GM19463 (cell line): ENCODE data around the gene EPHA4.

Experiments used
- ATAC-seq: cut with Tn5 transposase; IDR thresholded peaks from one replicate; pipeline ENCODE4 v1.9.1; 2021; ENCODE audit warnings: mild to moderate bottlenecking, moderate library complexity; ENCODE audit not compliant: unreplicated experiment

Gene EPHA4

GRCh38 chr2:221571551-221572218, 419 bp downstream of the EPHA4 start:
- peak; percentile 1 for ATAC-seq

GRCh38 chr2:221571025-221571550, 1.0 kb downstream of the EPHA4 start:
- no peak for ATAC-seq

GRCh38 chr2:221570321-221570935, 1.7 kb downstream of the EPHA4 start:
- no peak for ATAC-seq

DNA sequence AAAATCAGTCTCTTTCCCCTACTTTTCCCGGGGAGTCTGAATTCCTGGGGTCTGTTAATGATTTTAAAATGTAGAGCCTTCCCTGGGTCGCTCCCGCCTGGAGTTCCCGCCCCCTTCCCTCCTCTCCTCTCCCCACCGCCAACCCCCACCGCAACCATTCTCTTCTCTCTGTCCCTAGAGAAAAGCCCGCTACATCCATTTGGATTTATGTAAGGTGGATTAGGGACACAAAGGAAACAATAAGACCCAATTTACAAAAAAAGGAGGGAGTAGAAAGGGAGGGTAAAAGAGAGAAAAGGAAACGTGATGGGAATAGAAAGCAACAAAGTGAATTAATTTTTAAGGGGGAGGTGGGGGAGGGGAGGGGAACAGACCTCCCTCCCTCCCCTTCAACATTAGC, 2.2 kb downstream of the EPHA4 start:
- ATAC-seq, result no peak

DNA sequence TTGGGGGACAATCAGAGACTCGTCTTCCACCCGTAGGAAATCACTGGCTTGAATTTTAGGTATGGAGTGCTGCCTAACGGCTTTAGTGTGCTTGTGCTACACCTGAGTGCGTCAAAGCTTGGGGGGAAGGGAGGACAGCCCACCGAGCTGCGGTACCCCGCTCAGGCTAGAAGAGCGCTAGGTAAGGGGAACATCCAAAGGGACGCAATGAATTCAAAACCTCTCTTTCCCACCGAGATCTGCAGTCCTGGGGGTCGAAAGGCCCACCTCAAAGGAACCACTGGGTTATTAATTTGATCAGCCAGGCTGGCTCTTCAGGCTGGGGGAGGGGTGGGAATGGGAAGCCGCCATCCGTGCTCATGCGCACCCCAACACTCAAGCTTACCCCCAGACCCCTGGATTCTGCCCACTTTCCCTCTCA, 2.7 kb downstream of the EPHA4 start:
- no peak for ATAC-seq

GRCh38 chr2:221568299-221568698, 3.8 kb downstream of the EPHA4 start:
- ATAC-seq, result no peak

DNA sequence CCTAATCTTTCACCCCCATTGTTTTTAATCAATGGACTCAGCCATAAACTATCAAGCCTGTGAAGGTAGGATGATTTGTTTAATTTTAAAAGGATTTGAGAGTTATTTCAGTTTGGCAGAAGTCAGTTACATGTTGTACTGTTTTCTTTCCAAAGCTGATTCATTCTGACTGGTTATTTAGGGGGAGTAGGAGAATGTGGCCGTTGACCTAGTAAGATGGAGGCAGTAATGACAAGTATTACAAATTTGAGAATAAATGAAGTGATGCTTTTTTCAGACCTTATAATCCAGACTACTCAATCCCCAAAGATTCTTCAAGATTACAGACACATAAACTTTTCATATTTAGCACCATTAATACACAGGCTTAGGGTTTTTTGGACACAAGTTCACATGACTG, 4.3 kb downstream of the EPHA4 start:
- ATAC-seq, result no peak

DNA sequence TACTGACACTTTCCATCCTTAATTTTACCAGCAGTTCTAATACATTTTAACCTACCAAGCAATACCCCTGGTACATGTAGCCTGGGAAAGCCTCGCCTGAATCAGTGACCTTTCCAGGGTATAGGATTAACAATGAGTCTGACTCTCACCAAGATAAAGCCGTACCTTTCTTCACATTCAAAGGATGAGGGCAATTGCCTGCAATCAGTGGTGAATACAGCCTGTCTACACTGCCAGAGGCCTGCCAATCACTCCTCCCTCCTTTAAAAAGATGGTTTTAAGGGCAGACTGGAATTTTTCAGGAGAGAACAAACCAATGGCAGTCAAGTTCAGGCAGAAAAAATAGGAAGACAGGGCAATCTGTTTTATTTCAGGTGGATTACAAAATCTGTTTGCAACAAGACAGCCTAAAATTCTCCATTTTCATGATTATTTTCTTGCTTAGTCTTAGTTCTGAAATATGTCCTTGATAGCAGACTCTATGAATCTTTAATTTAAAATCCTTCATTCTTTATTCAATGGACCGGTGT, 4.8 kb downstream of the EPHA4 start:
- ATAC-seq, result no peak

DNA sequence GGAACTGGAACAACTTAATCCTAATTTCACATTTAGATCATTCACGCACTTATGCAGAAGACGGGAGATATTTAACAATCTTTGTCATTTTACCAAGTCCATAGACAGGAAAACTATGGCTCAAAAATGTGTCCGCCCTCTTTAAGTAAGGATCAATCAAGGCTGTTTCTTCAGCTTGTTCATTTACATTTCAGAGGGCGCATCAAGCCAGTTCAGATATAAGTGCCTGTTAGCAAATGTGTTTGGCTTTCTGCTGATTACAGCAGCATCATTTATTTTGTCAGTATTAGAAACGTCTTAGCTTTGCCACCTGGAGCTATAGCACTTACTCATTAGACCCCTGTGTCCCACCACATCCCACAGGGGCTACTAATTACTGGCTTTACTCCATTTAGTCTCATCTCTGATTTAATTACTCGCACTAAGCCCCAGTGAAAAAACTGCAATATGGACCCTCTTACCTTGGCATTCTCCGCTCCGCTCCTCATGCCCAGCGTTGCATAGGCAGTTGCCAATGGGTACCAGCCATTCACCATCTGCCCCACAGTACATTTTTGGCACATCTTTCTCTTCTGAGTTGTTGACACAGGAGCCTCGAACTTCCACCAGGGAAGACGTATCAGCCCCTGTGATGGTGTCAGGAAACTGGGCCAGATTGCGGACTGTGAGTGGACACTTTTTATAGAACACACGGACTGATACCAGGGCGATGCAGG, 8.7 kb downstream of the EPHA4 start:
- no peak for ATAC-seq

DNA sequence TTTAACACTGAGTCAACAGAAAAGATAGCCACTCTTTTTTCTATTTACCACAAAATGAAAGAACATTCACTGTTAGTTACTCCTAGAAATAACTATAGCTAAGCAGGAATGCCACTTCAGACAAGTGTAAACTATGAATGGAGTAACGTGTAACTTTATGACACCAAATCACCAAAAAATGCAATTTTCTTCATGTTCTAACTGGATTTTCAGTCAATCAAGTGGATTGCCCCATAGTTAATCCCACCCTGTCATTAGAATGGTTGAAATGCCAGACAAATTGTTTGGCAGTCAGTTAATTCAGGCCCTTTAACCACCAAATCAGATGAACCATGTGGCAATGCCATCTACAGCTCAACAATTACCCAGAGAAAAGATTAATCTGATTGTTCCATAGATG, 9.9 kb downstream of the EPHA4 start:
- ATAC-seq, result no peak

GRCh38 chr2:221561770-221562169, 10.3 kb downstream of the EPHA4 start:
- ATAC-seq, result no peak

DNA sequence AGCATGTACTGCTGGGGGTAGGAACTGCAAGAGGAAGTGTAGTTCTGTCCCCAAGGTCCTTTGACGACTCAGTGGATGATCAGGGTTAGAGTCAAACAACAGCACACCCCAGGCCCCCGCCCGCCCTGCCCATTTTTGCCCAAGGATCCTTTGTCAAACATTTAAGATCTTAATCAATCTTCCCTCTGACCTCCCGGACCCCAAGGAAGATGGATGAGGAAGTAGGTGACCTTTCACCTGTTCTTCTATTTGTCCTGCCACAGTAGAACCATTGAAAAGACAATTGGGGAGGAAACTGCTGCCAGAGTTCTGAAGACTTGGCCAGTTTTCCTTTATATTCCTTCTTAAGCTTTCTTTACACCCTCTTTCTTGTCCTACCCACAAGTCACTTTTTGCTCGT, 12.1 kb downstream of the EPHA4 start:
- no peak for ATAC-seq

DNA sequence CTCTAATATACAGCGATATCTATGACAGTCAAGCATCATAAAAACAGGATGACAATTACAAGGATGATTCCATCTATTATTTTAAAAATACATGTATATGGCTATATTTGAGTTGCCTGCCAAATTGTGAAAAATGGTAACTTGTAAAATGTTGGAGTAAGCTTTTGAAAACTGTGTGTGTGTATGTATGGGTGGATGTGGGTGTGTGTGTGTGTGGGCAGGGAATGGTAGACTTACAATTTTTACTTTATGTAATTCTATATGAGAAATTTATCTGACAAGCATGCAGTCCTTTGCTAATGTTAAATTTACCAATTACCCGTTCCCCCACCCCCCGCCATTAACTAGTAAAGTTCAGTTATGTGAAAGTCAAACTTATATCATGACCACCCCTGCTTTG, 14.0 kb downstream of the EPHA4 start:
- ATAC-seq, result no peak

- peak; percentile 27 for ATAC-seq
These were observed 16.6 kb downstream of the EPHA4 start for GRCh38 chr2:221555494-221555846.

DNA sequence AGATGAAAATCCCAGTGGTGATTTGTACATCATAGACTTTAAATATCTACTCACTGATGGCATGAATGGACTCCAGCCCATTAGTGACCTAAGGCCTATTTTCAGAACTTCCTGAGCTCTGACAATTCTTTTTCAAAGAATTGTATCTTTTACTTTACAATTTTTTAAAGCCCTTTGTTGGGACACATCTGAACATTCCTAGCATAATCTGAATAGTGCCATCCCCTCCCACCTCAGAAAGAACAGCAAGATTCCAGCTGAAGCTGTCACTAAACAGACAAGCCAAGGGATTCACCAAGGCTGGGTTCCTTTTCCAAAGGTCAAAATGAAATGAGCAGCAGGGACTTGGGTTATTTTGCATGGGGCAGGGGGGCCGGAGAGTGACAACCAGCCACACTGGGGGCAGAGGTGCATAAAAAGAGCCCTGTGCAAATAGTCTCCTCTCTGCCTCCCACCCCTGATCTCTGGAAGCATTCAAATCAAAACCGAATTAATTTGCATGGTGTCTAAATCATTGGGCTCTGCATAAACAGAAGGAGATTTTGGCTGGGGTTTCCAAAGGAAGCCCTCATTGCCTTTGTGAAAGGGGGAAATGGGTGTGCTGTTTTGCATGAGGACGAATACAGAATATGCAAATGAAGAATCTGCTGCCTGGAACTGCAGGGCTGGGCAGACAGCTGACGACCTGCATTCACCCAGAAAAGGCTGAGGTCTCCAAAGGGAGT, 17.2 kb downstream of the EPHA4 start:
- peak; percentile 95 for ATAC-seq

- ATAC-seq, result no peak
These were observed 18.8 kb downstream of the EPHA4 start for GRCh38 chr2:221553333-221553732.

DNA sequence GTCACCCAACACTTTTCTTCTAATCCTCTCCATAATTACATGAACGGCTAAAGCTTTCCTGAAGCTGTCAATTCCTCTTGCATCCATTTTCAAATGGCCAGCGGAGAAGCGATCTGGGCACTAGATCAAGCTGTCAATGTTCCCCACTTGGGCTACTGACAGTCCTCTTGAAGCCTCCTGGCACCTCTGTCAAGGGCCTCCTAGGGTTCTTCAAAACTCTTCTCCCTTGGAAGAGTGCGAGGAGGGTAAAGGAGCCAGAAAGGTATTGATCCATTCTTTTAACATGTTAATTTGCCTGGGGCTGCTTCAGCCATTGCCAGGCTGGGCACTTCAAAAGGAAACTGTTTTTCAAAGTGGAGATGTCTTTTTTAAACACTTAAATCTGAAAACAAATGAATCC, 19.8 kb downstream of the EPHA4 start:
- ATAC-seq, result no peak

GRCh38 chr2:221551864-221552263, 20.2 kb downstream of the EPHA4 start:
- no peak for ATAC-seq

DNA sequence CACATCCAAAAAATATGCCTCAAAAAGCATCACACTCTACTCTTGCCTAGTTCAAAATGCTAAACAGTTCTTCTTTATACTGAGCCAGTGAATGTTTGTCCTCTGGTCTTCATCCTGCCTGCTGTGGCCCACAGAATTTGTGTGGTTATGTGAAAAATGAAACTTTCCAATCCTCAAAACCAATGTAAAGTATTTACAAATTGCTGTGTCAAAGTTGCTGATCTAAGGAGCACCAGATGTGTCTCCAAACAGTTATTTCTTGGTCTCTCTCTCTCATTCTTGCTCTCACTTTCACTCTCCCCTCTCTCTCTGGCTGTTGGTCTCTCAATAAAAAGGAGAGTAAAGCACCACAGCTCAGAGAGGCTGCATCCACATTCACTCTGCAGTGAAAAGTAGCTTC, 23.0 kb downstream of the EPHA4 start:
- ATAC-seq, result peak; percentile 72

GRCh38 chr2:221546505-221547225, 25.4 kb downstream of the EPHA4 start:
- ATAC-seq, result no peak
